ENCODE data around the gene USHBP1. TPM values are rescaled to one million over a fixed set of nuclear protein-coding genes. Genes with fewer than 3 reads are reported as not detected.

The USHBP1 gene
- total RNA-seq, 4 donors from 2014 or later: 0.79 to 1.2 (median 0.96) TPM; not detected in 1

DNA sequence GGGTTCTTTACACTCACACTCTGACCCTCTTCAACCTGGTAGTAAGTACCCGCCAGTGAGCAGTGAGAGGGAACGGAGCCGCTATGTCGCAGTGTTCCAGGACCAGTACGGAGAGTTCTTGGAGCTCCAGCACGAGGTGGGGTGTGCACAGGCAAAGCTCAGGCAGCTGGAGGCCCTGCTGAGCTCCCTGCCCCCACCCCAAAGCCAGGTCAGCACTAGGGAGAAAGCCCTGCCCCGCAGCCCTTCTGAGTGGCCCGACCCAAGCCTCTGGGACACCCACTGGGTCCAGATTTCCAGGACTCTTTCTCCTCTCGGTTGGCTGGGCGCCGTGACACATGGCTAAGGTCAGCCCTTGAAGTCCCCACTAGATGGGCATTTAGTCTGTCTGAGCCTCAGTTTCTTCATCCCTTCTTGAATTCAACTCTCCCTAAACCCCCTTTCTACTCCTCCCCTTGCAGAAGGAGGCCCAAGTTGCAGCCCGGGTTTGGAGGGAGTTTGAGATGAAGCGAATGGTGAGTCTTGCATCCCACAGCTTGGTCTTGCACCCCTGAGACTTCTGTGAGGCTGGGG is 36.7 kb downstream of the USHBP1 start:
- Histone ChIP-seq H3K27ac (no peak overlapping the region), H3K9me3 (no peaks in the 10 kb centered on the region), H3K4me1 (peaks cover 5 to 22% (median 14%) of the 10 kb centered on the region in 4 donors), H3K36me3 (peaks cover 0 to 20% (median 7%) of the 10 kb centered on the region in 4 donors), H3K27me3 (no peaks in the 10 kb centered on the region), H3K4me3 (no peak overlapping the region)
- no peak for DNase-seq
- TF ChIP-seq, protein P1, sequence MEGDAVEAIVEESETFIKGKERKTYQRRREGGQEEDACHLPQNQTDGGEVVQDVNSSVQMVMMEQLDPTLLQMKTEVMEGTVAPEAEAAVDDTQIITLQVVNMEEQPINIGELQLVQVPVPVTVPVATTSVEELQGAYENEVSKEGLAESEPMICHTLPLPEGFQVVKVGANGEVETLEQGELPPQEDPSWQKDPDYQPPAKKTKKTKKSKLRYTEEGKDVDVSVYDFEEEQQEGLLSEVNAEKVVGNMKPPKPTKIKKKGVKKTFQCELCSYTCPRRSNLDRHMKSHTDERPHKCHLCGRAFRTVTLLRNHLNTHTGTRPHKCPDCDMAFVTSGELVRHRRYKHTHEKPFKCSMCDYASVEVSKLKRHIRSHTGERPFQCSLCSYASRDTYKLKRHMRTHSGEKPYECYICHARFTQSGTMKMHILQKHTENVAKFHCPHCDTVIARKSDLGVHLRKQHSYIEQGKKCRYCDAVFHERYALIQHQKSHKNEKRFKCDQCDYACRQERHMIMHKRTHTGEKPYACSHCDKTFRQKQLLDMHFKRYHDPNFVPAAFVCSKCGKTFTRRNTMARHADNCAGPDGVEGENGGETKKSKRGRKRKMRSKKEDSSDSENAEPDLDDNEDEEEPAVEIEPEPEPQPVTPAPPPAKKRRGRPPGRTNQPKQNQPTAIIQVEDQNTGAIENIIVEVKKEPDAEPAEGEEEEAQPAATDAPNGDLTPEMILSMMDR (IDR thresholded peaks at IDR 0.05): no peak
- TF ChIP-seq POLR2A (IDR thresholded peaks at IDR 0.05) (no peak), POLR2AphosphoS5 (IDR thresholded peaks at IDR 0.05) (no peak), EP300 (IDR thresholded peaks at IDR 0.05; ENCODE audit: low read depth) (no peak)
- intact Hi-C loops (cut with DNase I; ENCODE audit: low total_unique reads) (no loop called here), in situ Hi-C loops (cut with MboI; ENCODE audit: low pct_ligation_motif_present in 1 of 4, low pct_unique_long_range_greater_than_20kb in 1 of 4, low sequenced_read_pairs in 3 of 4) (no loop called here)
- 82 to 100% methylated on average over 3 to 13 of the region's 13 CpGs for WGBS, 2 donors (ENCODE audit: low coverage in 1 of 2)

DNA sequence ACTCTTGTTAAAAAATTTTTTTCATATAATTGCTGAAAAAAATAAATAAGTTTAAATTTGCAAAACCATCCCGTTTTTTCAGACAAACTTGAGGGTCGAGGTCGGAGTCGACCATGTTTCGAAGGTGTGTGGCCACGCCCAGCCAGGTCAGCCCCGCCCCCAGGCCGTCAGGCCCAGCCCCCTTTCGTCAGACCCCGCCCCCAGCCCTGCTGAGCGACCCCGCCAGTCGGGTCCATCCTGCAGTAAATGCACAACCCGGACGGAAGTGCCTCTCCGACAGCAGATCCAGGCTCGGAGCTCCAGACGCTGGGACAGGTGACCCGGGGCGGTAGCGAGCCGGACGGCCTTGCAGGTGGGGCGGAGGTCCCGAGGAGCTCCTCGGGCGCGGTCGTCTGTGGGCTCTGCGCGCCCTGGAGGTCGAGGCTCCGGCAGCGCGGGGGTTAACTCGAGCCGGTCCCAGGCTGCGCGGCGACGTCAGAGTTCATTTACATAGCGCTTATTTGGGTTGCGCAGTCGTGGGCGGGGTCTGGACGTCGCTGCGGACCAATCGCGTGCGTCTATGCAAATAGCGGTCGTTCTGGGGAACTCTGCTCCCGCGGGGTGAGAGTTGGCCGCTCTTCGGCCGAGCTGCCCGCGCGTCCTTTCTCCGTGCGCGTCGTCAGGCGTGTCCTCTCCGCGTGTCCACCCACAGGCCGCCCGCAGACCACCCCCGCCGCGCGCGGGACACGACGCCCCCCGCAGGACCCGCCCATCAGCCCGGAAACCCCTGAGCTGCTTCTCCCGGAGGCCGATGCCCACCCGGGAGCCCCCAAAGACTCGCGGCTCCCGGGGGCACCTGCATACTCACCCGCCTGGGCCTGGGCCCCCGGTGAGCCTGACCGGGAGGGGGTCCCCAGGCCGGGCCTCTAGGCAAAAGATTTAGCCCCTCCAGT is 38.3 kb downstream of the USHBP1 start, which contains the start of gene OCEL1:
TSS of gene OCEL1 (plus strand) at position 225 of the 932 bp plus-strand sequence. CDS start at position 247, 22 bp downstream.
- H3K36me3 ChIP-seq: peaks cover 0 to 4% (median 2%) of the 10 kb centered on the region in 4 donors
- WGBS, 2 donors (ENCODE audit: low coverage in 1 of 2): 1% methylated on average over 25 of the region's 90 CpGs; no CpG with 5 or more reads in 1 of the 2 donors
- H3K4me1 ChIP-seq: peaks cover 5 to 22% (median 14%) of the 10 kb centered on the region in 4 donors
- peak within 1 kb of the TSS; percentile 94 to 97 (median 94) for H3K27ac ChIP-seq
- in situ Hi-C loops (cut with MboI; ENCODE audit: low pct_ligation_motif_present in 1 of 4, low pct_unique_long_range_greater_than_20kb in 1 of 4, low sequenced_read_pairs in 3 of 4): no loop called here
- intact Hi-C loops (cut with DNase I; ENCODE audit: low total_unique reads): no loop called here
- TF ChIP-seq POLR2AphosphoS5 (IDR thresholded peaks at IDR 0.05) (peak; percentile 71 to 86 (median 86)), POLR2A (IDR thresholded peaks at IDR 0.05) (peak; percentile 86), EP300 (IDR thresholded peaks at IDR 0.05; ENCODE audit: low read depth) (peak; percentile 66)
- TF ChIP-seq, protein P1 (IDR thresholded peaks at IDR 0.05): no peak
- H3K4me3 ChIP-seq: peak within 1 kb of the TSS; percentile 42 to 88 (median 57)
- DNase-seq: peak; percentile 99
- no peaks in the 10 kb centered on the region for H3K27me3 ChIP-seq
- H3K9me3 ChIP-seq: no peaks in the 10 kb centered on the region

DNA sequence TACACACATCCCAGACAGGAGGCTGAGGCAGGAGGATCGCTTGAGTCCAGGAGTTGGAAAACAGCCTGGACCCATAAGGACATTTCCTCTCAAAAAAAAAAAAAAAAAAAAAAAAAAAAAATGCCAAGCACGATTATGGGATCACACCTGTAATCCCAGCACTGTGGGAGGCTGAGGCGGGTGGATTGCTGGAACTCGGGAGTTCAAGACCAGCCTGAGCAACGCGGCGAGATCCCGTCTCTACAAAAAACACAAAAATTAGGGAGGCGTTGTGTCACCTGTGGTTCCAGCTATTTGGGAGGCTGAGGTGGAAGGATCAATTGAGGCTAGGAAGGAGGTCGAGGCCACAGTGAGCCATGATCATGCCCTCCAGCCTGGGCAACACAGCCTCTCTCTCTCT is 39.5 kb downstream of the USHBP1 start:
- no peak for DNase-seq
- intact Hi-C loops (cut with DNase I; ENCODE audit: low total_unique reads): no loop called here
- in situ Hi-C loops (cut with MboI; ENCODE audit: low pct_ligation_motif_present in 1 of 4, low pct_unique_long_range_greater_than_20kb in 1 of 4, low sequenced_read_pairs in 3 of 4): no loop called here
- no peaks in the 10 kb centered on the region for H3K9me3 ChIP-seq
- H3K4me1 ChIP-seq: peaks cover 5 to 26% (median 18%) of the 10 kb centered on the region in 4 donors
- no peaks in the 10 kb centered on the region for H3K27me3 ChIP-seq
- WGBS, 2 donors (ENCODE audit: low coverage in 1 of 2): 33 to 76% methylated on average over 2 to 10 of the region's 10 CpGs
- no peak for TF ChIP-seq POLR2AphosphoS5 (IDR thresholded peaks at IDR 0.05)
- TF ChIP-seq POLR2A (IDR thresholded peaks at IDR 0.05): no peak
- TF ChIP-seq, protein P1 (IDR thresholded peaks at IDR 0.05): no peak
- peak overlapping the region in 2 of 4 donors; percentile 94 to 95 for H3K27ac ChIP-seq
- H3K4me3 ChIP-seq: peak overlapping the region in 1 of 4 donors; percentile 88
- peaks cover 0 to 3% (median 1%) of the 10 kb centered on the region in 4 donors for H3K36me3 ChIP-seq

DNA sequence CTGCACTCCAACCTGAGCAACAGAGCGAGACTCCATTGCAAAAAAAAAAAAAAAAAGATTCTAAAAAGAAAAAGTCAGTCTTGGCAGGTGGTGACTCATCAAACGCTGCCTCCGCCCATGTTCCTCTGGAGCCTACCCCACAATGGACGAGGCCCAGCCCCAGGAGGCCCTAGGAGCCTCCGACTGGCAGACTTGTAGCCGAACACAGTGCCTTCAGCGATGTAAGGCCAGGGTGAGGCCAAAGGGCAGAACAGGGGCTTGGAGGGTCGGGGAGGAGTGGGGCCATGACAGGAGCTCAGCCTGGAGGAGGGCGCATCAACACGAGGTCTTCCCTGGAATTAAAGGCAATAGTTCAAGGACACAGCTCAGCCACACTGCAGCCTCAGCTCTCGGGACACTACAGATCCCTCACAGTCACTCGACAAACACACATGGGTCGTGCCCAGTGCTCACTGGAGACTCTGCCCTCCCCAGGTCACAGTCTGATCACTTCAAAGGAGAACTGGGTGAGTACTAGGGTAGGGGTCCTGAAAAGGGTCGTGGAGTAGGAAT is 44.3 kb downstream of the USHBP1 start:
- 19 to 31% methylated on average over 3 to 14 of the region's 14 CpGs for WGBS, 2 donors (ENCODE audit: low coverage in 1 of 2)
- Histone ChIP-seq H3K4me3 (no peak overlapping the region), H3K36me3 (peaks cover 0 to 12% (median 5%) of the 10 kb centered on the region in 4 donors), H3K27ac (peak overlapping the region in 1 of 4 donors; percentile 3), H3K27me3 (no peaks in the 10 kb centered on the region), H3K9me3 (no peaks in the 10 kb centered on the region), H3K4me1 (peaks cover 4 to 19% (median 14%) of the 10 kb centered on the region in 4 donors)
- in situ Hi-C loops (cut with MboI; ENCODE audit: low pct_ligation_motif_present in 1 of 4, low pct_unique_long_range_greater_than_20kb in 1 of 4, low sequenced_read_pairs in 3 of 4) (no loop called here), intact Hi-C loops (cut with DNase I; ENCODE audit: low total_unique reads) (no loop called here)
- TF ChIP-seq POLR2A (IDR thresholded peaks at IDR 0.05) (no peak), EP300 (IDR thresholded peaks at IDR 0.05; ENCODE audit: low read depth) (no peak), POLR2AphosphoS5 (IDR thresholded peaks at IDR 0.05) (no peak)
- TF ChIP-seq, protein P1 (IDR thresholded peaks at IDR 0.05): no peak
- DNase-seq: peak; percentile 52

Measured in transverse colon (tissue), 4 donors.